Mesenteric fat pad (tissue), 1 donor: ENCODE data around the gene MASP1. TPM values are rescaled to one million over a fixed set of nuclear protein-coding genes. Genes with fewer than 3 reads are reported as not detected.
"Not testable (repeated sequence)": the region's sequence is repeated elsewhere in the genome, so short reads cannot be mapped to it uniquely, and the experiment has no call there.

Experiments
- DNase-seq: peaks from one replicate; pipeline ENCODE4 v3.0.0-alpha.2; 2020; ENCODE audit warnings: low spot score
- total RNA-seq: library from RNA; stranded (reverse); fragmentation: NEBNext Ultra II Directional; extraction: Animal tissue kit (Norgen Biotek cat#: 25700); gene quantifications from one replicate; pipeline ENCODE4 v1.2.1, GENCODE V29; 2021
- donor health status: DM: yes; HTN: yes; CAD: no.

MASP1 gene
- total RNA-seq, 1 donor from 2014 or later: 3.2 TPM

GRCh38 chr3:187227658-187228258, 63.8 kb downstream of the MASP1 start:
- no peak for DNase-seq

- DNase-seq: no peak
Measured at GRCh38 chr3:187223799-187224198, 67.7 kb downstream of the MASP1 start.

- no peak for DNase-seq
Measured at GRCh38 chr3:187222801-187223200, 68.7 kb downstream of the MASP1 start.

- DNase-seq: no peak
Measured at GRCh38 chr3:187215460-187215859, 76.1 kb downstream of the MASP1 start.

GRCh38 chr3:187213616-187214015, 77.9 kb downstream of the MASP1 start:
- DNase-seq: no peak

- DNase-seq: no peak
Measured at GRCh38 chr3:187212705-187213104, 78.8 kb downstream of the MASP1 start.

- no peak for DNase-seq
Measured at GRCh38 chr3:187212196-187212545, 79.4 kb downstream of the MASP1 start.

GRCh38 chr3:187211532-187212195, 79.9 kb downstream of the MASP1 start:
- no peak for DNase-seq

GRCh38 chr3:187210545-187211327, 80.8 kb downstream of the MASP1 start:
- no peak for DNase-seq

- no peak for DNase-seq
Measured at GRCh38 chr3:187210091-187210490, 81.4 kb downstream of the MASP1 start.

- no peak for DNase-seq
Measured at GRCh38 chr3:187209491-187209890, 82.0 kb downstream of the MASP1 start.

- no peak for DNase-seq
Measured at GRCh38 chr3:187208159-187208558, 83.4 kb downstream of the MASP1 start.

GRCh38 chr3:187207624-187208023, 83.9 kb downstream of the MASP1 start:
- no peak for DNase-seq

GRCh38 chr3:187207062-187207461, 84.5 kb downstream of the MASP1 start:
- no peak for DNase-seq

GRCh38 chr3:187205683-187206082, 85.9 kb downstream of the MASP1 start:
- no peak for DNase-seq

- not testable (repeated sequence) for DNase-seq
Measured at GRCh38 chr3:187199463-187200050, 92.0 kb downstream of the MASP1 start.

- no peak for DNase-seq
Measured at GRCh38 chr3:187198490-187198889, 93.0 kb downstream of the MASP1 start.

GRCh38 chr3:187197335-187197649, 94.2 kb downstream of the MASP1 start, which contains the start of gene RTP1:
RTP1 (plus strand) TSS chr3:187197486; CDS start chr3:187197516, 30 bp downstream.
- DNase-seq: no peak

- no peak for DNase-seq
Measured at GRCh38 chr3:187196573-187197334, 94.8 kb downstream of the MASP1 start.

GRCh38 chr3:187193181-187193580, 98.4 kb downstream of the MASP1 start:
- DNase-seq: no peak

GRCh38 chr3:187191271-187191670, 100.3 kb downstream of the MASP1 start:
- no peak for DNase-seq
